ENCODE measurements around the gene TRABD2B. TPM values are rescaled to one million over a fixed set of nuclear protein-coding genes. Genes with fewer than 3 reads are reported as not detected.

TRABD2B gene
- total and polyA plus RNA-seq, 2 donors (not counting 3 experiments of a cell fraction or from before 2014, with no cell fraction given) = not detected

DNA sequence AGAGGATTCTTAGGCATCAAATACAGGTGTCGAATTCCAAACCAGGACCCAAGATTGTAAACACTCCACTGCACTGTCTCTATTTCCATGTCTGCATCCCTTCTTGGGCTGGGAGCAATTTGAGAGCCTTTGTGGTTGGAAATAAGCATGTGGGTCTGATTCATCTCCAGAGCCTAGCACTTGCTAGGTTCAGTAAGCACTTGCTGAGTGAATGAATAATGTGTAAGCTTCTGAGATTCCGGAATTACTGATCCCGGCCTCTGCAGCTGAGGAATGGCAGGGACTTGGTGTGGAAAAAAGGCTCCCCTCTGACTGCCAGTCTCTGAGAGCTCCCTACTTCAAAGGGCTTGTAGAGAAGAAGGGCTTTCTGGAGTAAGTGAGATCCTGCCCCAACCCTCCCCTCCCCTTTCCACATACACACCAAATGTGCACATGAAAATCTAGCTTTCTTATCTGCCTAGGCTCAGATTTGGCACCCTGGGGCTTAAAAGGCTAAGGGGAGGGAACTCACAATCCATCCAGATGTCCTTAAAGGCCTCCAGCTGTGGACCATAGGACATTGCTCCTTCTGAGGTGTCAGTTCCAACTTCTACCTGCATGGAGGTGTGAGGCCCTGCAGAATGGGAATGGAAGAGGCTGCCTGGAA, 39.6 kb upstream of the TRABD2B start:
- TF ChIP-seq CTCF (IDR thresholded peaks at IDR 0.05; ENCODE audit: extremely low read depth in 1 of 2, insufficient read depth in 1 of 2, low read depth in 1 of 2, low read length in 2 of 2) = no peak
- no peak for TF ChIP-seq EZH2 (IDR thresholded peaks at IDR 0.05; ENCODE audit: borderline replicate concordance, low read depth, low read length, severe bottlenecking)

GRCh38 chr1:48035371-48036141, 38.4 kb upstream of the TRABD2B start:
- no peak for TF ChIP-seq CTCF (IDR thresholded peaks at IDR 0.05; ENCODE audit: extremely low read depth in 1 of 2, insufficient read depth in 1 of 2, low read depth in 1 of 2, low read length in 2 of 2)
- no peak for TF ChIP-seq EZH2 (IDR thresholded peaks at IDR 0.05; ENCODE audit: borderline replicate concordance, low read depth, low read length, severe bottlenecking)
- no peak for TF ChIP-seq GATA2 (IDR thresholded peaks at IDR 0.05; ENCODE audit: insufficient read depth, insufficient read length, low read depth, low read length)
- TF ChIP-seq MYC (IDR thresholded peaks at IDR 0.05; ENCODE audit: low read depth, low read length) = no peak
- no peak for TF ChIP-seq JUN (IDR thresholded peaks at IDR 0.05; ENCODE audit: borderline replicate concordance, insufficient read depth, insufficient read length, low read depth)
- TF ChIP-seq FOS (IDR thresholded peaks at IDR 0.05; ENCODE audit: borderline replicate concordance, insufficient read depth, low read length) = no peak
- TF ChIP-seq MAX (IDR thresholded peaks at IDR 0.05; ENCODE audit: insufficient read depth, insufficient read length) = no peak
- no peak for TF ChIP-seq POLR2A (IDR thresholded peaks at IDR 0.05; ENCODE audit: low read depth, low read length)
- no peak for TF ChIP-seq POLR2AphosphoS5 (IDR thresholded peaks at IDR 0.05; ENCODE audit: insufficient read depth, low read depth, low read length)
- H3K9me3 ChIP-seq (replicated peaks; ENCODE audit: control insufficient read depth, insufficient read depth, low read length) = no peaks in the 10 kb centered on the region
- ChIA-PET POLR2A (no interaction called here), CTCF (no interaction called here)
- no peaks in the 10 kb centered on the region for H4K20me1 ChIP-seq (replicated peaks; ENCODE audit: control insufficient read depth, extremely low read depth, insufficient read depth, low read length)
- H3K9ac ChIP-seq (replicated peaks; ENCODE audit: extremely low read depth, insufficient read depth, low read length) = no peak overlapping the region
- H3K27ac ChIP-seq (ENCODE audit: insufficient read depth, low read depth, low read length) = no peak overlapping the region
- dilution Hi-C loops (cut with MboI; ENCODE audit: extremely low pct_ligation_motif_present, low sequenced_read_pairs) = no loop called here
- no peak overlapping the region for H2AFZ ChIP-seq (ENCODE audit: low read depth, low read length)
- H3K36me3 ChIP-seq (ENCODE audit: control insufficient read depth in 2 of 2, extremely low read depth in 1 of 2, insufficient read depth in 2 of 2, low read length in 2 of 2) = no peaks in the 10 kb centered on the region
- no peaks in the 10 kb centered on the region for H3K4me1 ChIP-seq (ENCODE audit: control insufficient read depth, extremely low read depth, insufficient read depth, low read length)
- BruUV-seq (replicated peaks) = no TSS peak
- H3K79me2 ChIP-seq (ENCODE audit: control insufficient read depth, insufficient read depth, low read length) = no peaks in the 10 kb centered on the region
- no peak overlapping the region for H3K4me2 ChIP-seq (ENCODE audit: insufficient read depth, low read length)
- DNase-seq (ENCODE audit: low read depth, low spot score) = no peak
- H3K27me3 ChIP-seq (ENCODE audit: control insufficient read depth in 2 of 2, insufficient read depth in 2 of 2, low read length in 2 of 2) = no peaks in the 10 kb centered on the region
- intact Hi-C loops (cut with micrococcal nuclease) = no loop called here
- FAIRE-seq = no peak
- no peak overlapping the region for H3K4me3 ChIP-seq (replicated peaks in 1 of 3; ENCODE audit: insufficient read depth in 1 of 3, low read depth in 1 of 3, low read length in 3 of 3)
- no peaks in the 10 kb centered on the region for H3K9me1 ChIP-seq (replicated peaks; ENCODE audit: control insufficient read depth, extremely low read depth, insufficient read depth, low read length)

More for the DNA sequence above, 39.6 kb upstream of the TRABD2B start:
- Histone ChIP-seq H3K4me2 (ENCODE audit: insufficient read depth, low read length) (no peak overlapping the region), H3K9me3 (replicated peaks; ENCODE audit: control insufficient read depth, insufficient read depth, low read length) (no peaks in the 10 kb centered on the region), H3K9me1 (replicated peaks; ENCODE audit: control insufficient read depth, extremely low read depth, insufficient read depth, low read length) (no peaks in the 10 kb centered on the region), H3K4me1 (ENCODE audit: control insufficient read depth, extremely low read depth, insufficient read depth, low read length) (no peaks in the 10 kb centered on the region), H3K27ac (ENCODE audit: insufficient read depth, low read depth, low read length) (no peak overlapping the region), H2AFZ (ENCODE audit: low read depth, low read length) (no peak overlapping the region), H3K27me3 (ENCODE audit: control insufficient read depth in 2 of 2, insufficient read depth in 2 of 2, low read length in 2 of 2) (no peaks in the 10 kb centered on the region), H3K9ac (replicated peaks; ENCODE audit: extremely low read depth, insufficient read depth, low read length) (no peak overlapping the region), H3K36me3 (ENCODE audit: control insufficient read depth in 2 of 2, extremely low read depth in 1 of 2, insufficient read depth in 2 of 2, low read length in 2 of 2) (no peaks in the 10 kb centered on the region), H3K79me2 (ENCODE audit: control insufficient read depth, insufficient read depth, low read length) (no peaks in the 10 kb centered on the region), H3K4me3 (replicated peaks in 1 of 3; ENCODE audit: insufficient read depth in 1 of 3, low read depth in 1 of 3, low read length in 3 of 3) (no peak overlapping the region), H4K20me1 (replicated peaks; ENCODE audit: control insufficient read depth, extremely low read depth, insufficient read depth, low read length) (no peaks in the 10 kb centered on the region)
- ChIA-PET POLR2A (no interaction called here), CTCF (no interaction called here)
- dilution Hi-C loops (cut with MboI; ENCODE audit: extremely low pct_ligation_motif_present, low sequenced_read_pairs) (no loop called here), intact Hi-C loops (cut with micrococcal nuclease) (no loop called here)
- FAIRE-seq (no peak), DNase-seq (ENCODE audit: low read depth, low spot score) (no peak)
- BruUV-seq (replicated peaks) = no TSS peak
